H9 (cell line): Measurements from ENCODE around the gene ADARB2. TPM values are rescaled to one million over a fixed set of nuclear protein-coding genes. Genes with fewer than 3 reads are reported as not detected.

ENCODE experiments used
- DNase-seq: peaks from one replicate; pipeline ENCODE4 v3.0.0-alpha.2; 2017
- H2AFZ ChIP-seq: one replicate; pipeline ENCODE4 v1.6.1; 2013; ENCODE audit warnings: mild to moderate bottlenecking, low read length, control low read depth, moderate library complexity
- H2AK5ac ChIP-seq: 2 replicates; pipeline ENCODE4 v1.6.1; 2013; ENCODE audit warnings: low read length, control low read depth, mixed read lengths; ENCODE audit not compliant: insufficient read length
- H2BK120ac ChIP-seq: one replicate; pipeline ENCODE4 v1.6.1; 2013; ENCODE audit warnings: low read depth, mild to moderate bottlenecking, low read length, control low read depth, inconsistent platforms; ENCODE audit not compliant: poor library complexity, severe bottlenecking
- H2BK12ac ChIP-seq: 2 replicates; pipeline ENCODE4 v1.6.1; 2013; ENCODE audit warnings: low read length, control low read depth, mixed read lengths, low read depth; ENCODE audit not compliant: insufficient read length
- H2BK15ac ChIP-seq: 2 replicates; pipeline ENCODE4 v1.6.1; 2013; ENCODE audit warnings: low read depth, low read length, control low read depth
- H2BK20ac ChIP-seq: one replicate; pipeline ENCODE4 v1.6.1; 2013; ENCODE audit warnings: low read depth, mild to moderate bottlenecking, low read length, control low read depth, inconsistent platforms; ENCODE audit not compliant: poor library complexity, severe bottlenecking
- H2BK5ac ChIP-seq: 2 replicates; pipeline ENCODE4 v1.6.1; 2013; ENCODE audit warnings: low read length, control low read depth, mixed read lengths; ENCODE audit not compliant: insufficient read length
- H3K14ac ChIP-seq: 2 replicates; pipeline ENCODE4 v1.6.1; 2013; ENCODE audit warnings: low read length, control low read depth; ENCODE audit not compliant: insufficient read depth
- H3K18ac ChIP-seq: 2 replicates; pipeline ENCODE4 v1.6.1; 2013; ENCODE audit warnings: low read depth, mild to moderate bottlenecking, mixed read lengths, low read length, control low read depth; ENCODE audit not compliant: insufficient read length
- H3K23ac ChIP-seq: 2 replicates; pipeline ENCODE4 v1.6.1; 2013; ENCODE audit warnings: low read length, control low read depth, mixed read lengths, low read depth; ENCODE audit not compliant: insufficient read length
- H3K23me2 ChIP-seq: 2 replicates; pipeline ENCODE4 v1.6.1; 2013; ENCODE audit warnings: low read depth, mild to moderate bottlenecking, mixed read lengths, low read length, control low read depth; ENCODE audit not compliant: insufficient read length, poor library complexity, severe bottlenecking
- H3K27ac ChIP-seq: 2 replicates; pipeline ENCODE4 v1.5.1; 2013; ENCODE audit warnings: low read length, control low read depth, mixed read lengths, low read depth; ENCODE audit not compliant: insufficient read length
- H3K27me3 ChIP-seq: 2 replicates; pipeline ENCODE4 v1.6.1; 2013; ENCODE audit warnings: low read length, control low read depth, inconsistent platforms; ENCODE audit not compliant: insufficient read depth
- H3K4ac ChIP-seq: 2 replicates; pipeline ENCODE4 v1.6.1; 2013; ENCODE audit warnings: low read depth, mild to moderate bottlenecking, control low read depth, inconsistent platforms, low read length, moderate library complexity
- H3K4me1 ChIP-seq: 2 replicates; pipeline ENCODE4 v1.6.1; 2013; ENCODE audit warnings: low read length, control low read depth, inconsistent platforms; ENCODE audit not compliant: insufficient read depth
- H3K4me2 ChIP-seq: 2 replicates; pipeline ENCODE4 v1.6.1; 2013; ENCODE audit warnings: low read length, control low read depth, mixed read lengths; ENCODE audit not compliant: insufficient read length, insufficient read depth
- H3K56ac ChIP-seq: 2 replicates; pipeline ENCODE4 v1.6.1; 2013; ENCODE audit warnings: low read depth, mild to moderate bottlenecking, mixed read lengths, low read length, control low read depth; ENCODE audit not compliant: insufficient read length
- H3K79me1 ChIP-seq: 2 replicates; pipeline ENCODE4 v1.6.1; 2013; ENCODE audit warnings: low read depth, mild to moderate bottlenecking, moderate library complexity, low read length, control low read depth, inconsistent platforms; ENCODE audit not compliant: insufficient read depth, poor library complexity, severe bottlenecking
- H3K79me2 ChIP-seq: 2 replicates; pipeline ENCODE4 v1.6.1; 2013; ENCODE audit warnings: low read length, control low read depth, inconsistent platforms; ENCODE audit not compliant: insufficient read depth
- H3K9ac ChIP-seq: 2 replicates; pipeline ENCODE4 v1.6.1; 2013; ENCODE audit warnings: low read length, control low read depth, mixed read lengths; ENCODE audit not compliant: insufficient read length; ENCODE audit errors: extremely low read depth
- H3K9me3 ChIP-seq: one replicate; pipeline ENCODE4 v1.6.1; 2013; ENCODE audit warnings: low read depth, low read length, inconsistent platforms; ENCODE audit not compliant: control insufficient read depth
- H3T11ph ChIP-seq: one replicate; pipeline ENCODE4 v1.6.1; 2013; ENCODE audit warnings: mild to moderate bottlenecking, low read length, control low read depth, inconsistent platforms
- H4K20me1 ChIP-seq: one replicate; pipeline ENCODE4 v1.6.1; 2013; ENCODE audit not compliant: control insufficient read depth, insufficient read length, insufficient read depth
- H4K5ac ChIP-seq: 2 replicates; pipeline ENCODE4 v1.6.1; 2013; ENCODE audit warnings: low read depth, mild to moderate bottlenecking, mixed read lengths, low read length, control low read depth; ENCODE audit not compliant: insufficient read length
- H4K8ac ChIP-seq: replicated peaks from 2 replicates; pipeline ENCODE4 v1.6.1; 2013; ENCODE audit warnings: low read length, control low read depth, mixed read lengths, low read depth; ENCODE audit not compliant: insufficient read length
- H4K91ac ChIP-seq: 2 replicates; pipeline ENCODE4 v1.6.1; 2013; ENCODE audit warnings: low read depth, mild to moderate bottlenecking, moderate library complexity, mixed read lengths, low read length, control low read depth; ENCODE audit not compliant: insufficient read length
- H3K27ac Mint-ChIP-seq, 3 experiments: 2 replicates in 2 of 3; 3 replicates in 1 of 3; pipeline ENCODE4 v1.8.0; 2020 to 2021; ENCODE audit warnings: mixed read lengths in 3 of 3, mild to moderate bottlenecking in 1 of 3, moderate library complexity in 1 of 3
- H3K27me3 Mint-ChIP-seq: 2 replicates; pipeline ENCODE4 v1.8.0; 2021; ENCODE audit warnings: low read depth, mild to moderate bottlenecking, moderate library complexity, mixed read lengths
- H3K36me3 Mint-ChIP-seq, 3 experiments: 2 replicates in 2 of 3; 3 replicates in 1 of 3; pipeline ENCODE4 v1.8.0; 2020 to 2021; ENCODE audit warnings: low read depth in 3 of 3, mixed read lengths in 3 of 3; ENCODE audit not compliant: insufficient read depth in 1 of 3
- H3K4me1 Mint-ChIP-seq, 2 experiments: 2 replicates each; pipeline ENCODE4 v1.8.0; 2020; ENCODE audit warnings: mixed read lengths in 2 of 2
- H3K4me3 Mint-ChIP-seq, 2 experiments: 2 replicates in 1 of 2; 3 replicates in 1 of 2; pipeline ENCODE4 v1.8.0; 2020 to 2021; ENCODE audit warnings: mild to moderate bottlenecking in 2 of 2, mixed read lengths in 2 of 2, moderate library complexity in 1 of 2
- H3K9me3 Mint-ChIP-seq, 2 experiments: 2 replicates in 1 of 2; 3 replicates in 1 of 2; pipeline ENCODE4 v1.8.0; 2020; ENCODE audit warnings: mild to moderate bottlenecking in 2 of 2, mixed read lengths in 2 of 2, moderate library complexity in 1 of 2
- WGBS: extraction: QIAGEN DNeasy Blood & Tissue Kit; methylation state at CpG from one replicate; pipeline ENCODE4 v1.1.7; 2013; ENCODE audit warnings: missing lambda C conversion rate, low lambda C conversion rate, mixed read lengths; ENCODE audit not compliant: insufficient read length; ENCODE audit errors: extremely low coverage; 5-methylcytosine and 5-hydroxymethylcytosine counted together
- total RNA-seq: library from RNA; stranded (reverse); gene quantifications from 2 replicates; pipeline ENCODE4 v1.2.1, GENCODE V29; 2021
- TF ChIP-seq, protein P1 (sequence below): fragments of 200-600 bp; sonication (generic); conservative IDR thresholded peaks from 3 replicates; pipeline ENCODE4 v1.8.0; 2021; ENCODE audit warnings: antibody characterized with exemption, mild to moderate bottlenecking

Gene ADARB2
- total RNA-seq, 1 experiment from 2014 or later, result 0.87 TPM

DNA sequence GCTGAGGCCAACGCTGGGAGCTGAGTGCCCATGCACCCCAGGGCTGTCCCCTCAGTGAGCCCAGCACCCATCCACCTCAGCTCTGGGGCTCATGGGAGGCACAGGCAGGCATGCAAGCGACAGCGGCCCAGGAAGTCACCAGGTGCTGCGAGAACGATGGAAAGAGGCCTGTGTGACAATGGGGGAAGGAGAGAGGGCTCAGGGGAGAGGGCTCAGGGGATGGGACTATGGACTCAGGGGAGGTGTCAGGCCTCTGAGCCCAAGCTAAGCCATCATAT, 388.6 kb downstream of the ADARB2 start:
- Histone ChIP-seq H3K56ac (no peak overlapping the region), H3K4me1 (no peaks in the 10 kb centered on the region), H3K79me2 (no peaks in the 10 kb centered on the region), H3K23me2 (no peaks in the 10 kb centered on the region), H4K91ac (no peak overlapping the region), H3K9me3 (no peaks in the 10 kb centered on the region), H3K9ac (no peak overlapping the region), H2BK20ac (no peak overlapping the region), H4K8ac (no peak overlapping the region), H2AFZ (no peak overlapping the region), H2BK120ac (no peak overlapping the region), H3K27me3 (no peaks in the 10 kb centered on the region), H3K18ac (no peak overlapping the region), H2BK5ac (no peak overlapping the region), H3K4ac (no peak overlapping the region), H2BK15ac (no peak overlapping the region), H3K23ac (no peak overlapping the region), H3K4me2 (no peak overlapping the region), H3T11ph (no peak overlapping the region), H2BK12ac (no peak overlapping the region), H4K5ac (no peak overlapping the region), H3K79me1 (no peaks in the 10 kb centered on the region), H3K27ac (no peak overlapping the region), H2AK5ac (no peak overlapping the region), H4K20me1 (no peaks in the 10 kb centered on the region), H3K14ac (peak overlapping the region; percentile 84; the same call in 1 of the 2 replicates)
- DNase-seq, result no peak
- H3K27ac Mint-ChIP-seq, result no peak overlapping the region; a peak in 1 of 7 replicates
- TF ChIP-seq, protein P1, sequence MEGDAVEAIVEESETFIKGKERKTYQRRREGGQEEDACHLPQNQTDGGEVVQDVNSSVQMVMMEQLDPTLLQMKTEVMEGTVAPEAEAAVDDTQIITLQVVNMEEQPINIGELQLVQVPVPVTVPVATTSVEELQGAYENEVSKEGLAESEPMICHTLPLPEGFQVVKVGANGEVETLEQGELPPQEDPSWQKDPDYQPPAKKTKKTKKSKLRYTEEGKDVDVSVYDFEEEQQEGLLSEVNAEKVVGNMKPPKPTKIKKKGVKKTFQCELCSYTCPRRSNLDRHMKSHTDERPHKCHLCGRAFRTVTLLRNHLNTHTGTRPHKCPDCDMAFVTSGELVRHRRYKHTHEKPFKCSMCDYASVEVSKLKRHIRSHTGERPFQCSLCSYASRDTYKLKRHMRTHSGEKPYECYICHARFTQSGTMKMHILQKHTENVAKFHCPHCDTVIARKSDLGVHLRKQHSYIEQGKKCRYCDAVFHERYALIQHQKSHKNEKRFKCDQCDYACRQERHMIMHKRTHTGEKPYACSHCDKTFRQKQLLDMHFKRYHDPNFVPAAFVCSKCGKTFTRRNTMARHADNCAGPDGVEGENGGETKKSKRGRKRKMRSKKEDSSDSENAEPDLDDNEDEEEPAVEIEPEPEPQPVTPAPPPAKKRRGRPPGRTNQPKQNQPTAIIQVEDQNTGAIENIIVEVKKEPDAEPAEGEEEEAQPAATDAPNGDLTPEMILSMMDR, result no peak
- peaks cover 6% of the 10 kb centered on the region for H3K27me3 Mint-ChIP-seq
- peaks cover 17 to 21% of the 10 kb centered on the region in 2 experiments for H3K4me1 Mint-ChIP-seq
- H3K36me3 Mint-ChIP-seq, result no peaks in the 10 kb centered on the region
- no CpG with 5 or more reads among the region's 5 CpGs for WGBS
- H3K4me3 Mint-ChIP-seq, result no peak overlapping the region
- H3K9me3 Mint-ChIP-seq, result no peaks in the 10 kb centered on the region
